RWPE1 (cell line): ENCODE data around the gene PALLD.

ENCODE experiments used
- CTCF ChIA-PET: fragments of 350-600 bp; sonication (Branson Sonifier 250); formaldehyde crosslinking; extraction: SDS; loops from one replicate; lab custom pipeline; 2021; lab: Yijun Ruan, JAX
- POLR2A ChIA-PET: fragments of 400-600 bp; formaldehyde crosslinking; extraction: SDS; loops from one replicate; lab custom pipeline; 2020; ENCODE audit warnings: antibody characterized with exemption; ENCODE audit not compliant: low non-redundant PET; lab: Yijun Ruan, JAX
- DNase-seq: peaks from one replicate; pipeline ENCODE4 v3.0.0; 2012; ENCODE audit warnings: low spot score
- H3K27ac ChIP-seq: fragments of 450-650 bp; 2 replicates; pipeline ENCODE4 v1.5.1; 2017
- TF ChIP-seq, protein P1 (sequence below): fragments of 450-650 bp; conservative IDR thresholded peaks from 2 replicates; pipeline ENCODE4 v1.5.1; 2017; ENCODE audit warnings: low read depth, mild to moderate bottlenecking

The PALLD gene

DNA sequence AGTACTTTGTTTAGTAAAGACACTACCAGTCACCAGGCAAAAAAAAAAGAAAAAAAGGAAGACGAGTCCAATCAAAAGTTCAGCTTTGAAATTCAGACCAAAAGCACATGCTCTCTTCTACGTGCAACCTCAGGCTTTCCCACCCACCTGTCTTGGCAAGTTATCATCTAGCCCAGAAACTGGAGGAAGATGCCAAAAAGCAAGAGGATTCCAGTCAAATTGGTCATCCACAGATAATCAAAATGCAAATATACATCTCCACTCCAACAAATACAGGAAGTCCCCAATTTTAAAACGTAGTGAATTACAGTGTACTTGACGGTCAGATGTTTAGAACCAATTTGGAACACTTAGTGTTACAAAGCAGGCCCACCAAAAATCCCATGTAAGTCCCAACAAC is 96.5 kb downstream of the PALLD start:
- ChIA-PET POLR2A (no interaction called here), CTCF (interaction anchor here (0.6 to 0.7 kb wide), 3 partner anchors 22 to 287 kb away, joined by 3 to 5 read pairs (median 3); no protein-coding TSS in a partner anchor)
- TF ChIP-seq, protein P1, sequence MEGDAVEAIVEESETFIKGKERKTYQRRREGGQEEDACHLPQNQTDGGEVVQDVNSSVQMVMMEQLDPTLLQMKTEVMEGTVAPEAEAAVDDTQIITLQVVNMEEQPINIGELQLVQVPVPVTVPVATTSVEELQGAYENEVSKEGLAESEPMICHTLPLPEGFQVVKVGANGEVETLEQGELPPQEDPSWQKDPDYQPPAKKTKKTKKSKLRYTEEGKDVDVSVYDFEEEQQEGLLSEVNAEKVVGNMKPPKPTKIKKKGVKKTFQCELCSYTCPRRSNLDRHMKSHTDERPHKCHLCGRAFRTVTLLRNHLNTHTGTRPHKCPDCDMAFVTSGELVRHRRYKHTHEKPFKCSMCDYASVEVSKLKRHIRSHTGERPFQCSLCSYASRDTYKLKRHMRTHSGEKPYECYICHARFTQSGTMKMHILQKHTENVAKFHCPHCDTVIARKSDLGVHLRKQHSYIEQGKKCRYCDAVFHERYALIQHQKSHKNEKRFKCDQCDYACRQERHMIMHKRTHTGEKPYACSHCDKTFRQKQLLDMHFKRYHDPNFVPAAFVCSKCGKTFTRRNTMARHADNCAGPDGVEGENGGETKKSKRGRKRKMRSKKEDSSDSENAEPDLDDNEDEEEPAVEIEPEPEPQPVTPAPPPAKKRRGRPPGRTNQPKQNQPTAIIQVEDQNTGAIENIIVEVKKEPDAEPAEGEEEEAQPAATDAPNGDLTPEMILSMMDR, result no peak
- DNase-seq, result no peak
- H3K27ac ChIP-seq, result no peak overlapping the region

DNA sequence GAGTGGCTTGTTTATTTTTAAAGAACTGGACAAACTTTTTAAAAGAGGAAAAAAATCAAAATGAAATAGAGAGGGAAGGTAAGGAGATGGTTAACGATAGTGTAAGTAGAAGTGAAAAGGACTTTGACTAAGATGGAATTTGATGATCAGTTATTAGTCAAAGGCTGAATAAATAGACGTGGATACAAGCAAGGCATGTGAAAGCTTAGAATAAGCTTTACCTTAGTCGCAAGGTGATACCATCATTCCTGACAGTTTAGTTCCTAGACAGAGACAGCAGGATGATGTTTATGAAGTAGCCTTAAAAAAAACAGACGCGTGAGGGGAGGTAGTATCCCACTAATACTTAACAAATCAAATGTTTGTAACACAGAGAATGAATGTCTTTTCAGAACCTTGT is 97.3 kb downstream of the PALLD start:
- no peak overlapping the region for H3K27ac ChIP-seq
- ChIA-PET POLR2A (interaction anchor here (0.6 kb wide), 1 partner anchor 223 kb away, joined by 3 read pairs; no protein-coding TSS in a partner anchor), CTCF (no interaction called here)
- TF ChIP-seq, protein P1, result no peak
- no peak for DNase-seq

DNA sequence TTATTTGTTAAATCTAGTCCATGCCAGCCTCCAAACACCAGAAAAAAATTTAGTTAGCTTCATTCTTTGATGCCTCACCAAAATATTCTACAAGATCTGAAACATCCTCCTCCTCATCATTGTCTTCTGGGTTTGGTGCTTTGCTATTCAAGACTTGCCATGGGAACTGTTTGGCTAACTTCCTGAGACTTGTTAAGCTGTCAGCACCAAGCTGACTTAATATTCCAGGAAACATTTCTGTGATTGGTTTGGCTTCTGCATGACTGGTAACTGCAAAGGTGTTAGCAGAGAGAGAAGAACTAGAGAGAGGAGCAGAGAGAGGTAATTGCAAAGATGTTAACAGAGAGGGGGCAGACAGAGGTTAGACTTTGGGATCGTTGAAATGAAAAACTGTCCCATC is 101.3 kb downstream of the PALLD start:
- ChIA-PET POLR2A (no interaction called here), CTCF (no interaction called here)
- TF ChIP-seq, protein P1, result no peak
- no peak overlapping the region for H3K27ac ChIP-seq
- DNase-seq, result no peak

DNA sequence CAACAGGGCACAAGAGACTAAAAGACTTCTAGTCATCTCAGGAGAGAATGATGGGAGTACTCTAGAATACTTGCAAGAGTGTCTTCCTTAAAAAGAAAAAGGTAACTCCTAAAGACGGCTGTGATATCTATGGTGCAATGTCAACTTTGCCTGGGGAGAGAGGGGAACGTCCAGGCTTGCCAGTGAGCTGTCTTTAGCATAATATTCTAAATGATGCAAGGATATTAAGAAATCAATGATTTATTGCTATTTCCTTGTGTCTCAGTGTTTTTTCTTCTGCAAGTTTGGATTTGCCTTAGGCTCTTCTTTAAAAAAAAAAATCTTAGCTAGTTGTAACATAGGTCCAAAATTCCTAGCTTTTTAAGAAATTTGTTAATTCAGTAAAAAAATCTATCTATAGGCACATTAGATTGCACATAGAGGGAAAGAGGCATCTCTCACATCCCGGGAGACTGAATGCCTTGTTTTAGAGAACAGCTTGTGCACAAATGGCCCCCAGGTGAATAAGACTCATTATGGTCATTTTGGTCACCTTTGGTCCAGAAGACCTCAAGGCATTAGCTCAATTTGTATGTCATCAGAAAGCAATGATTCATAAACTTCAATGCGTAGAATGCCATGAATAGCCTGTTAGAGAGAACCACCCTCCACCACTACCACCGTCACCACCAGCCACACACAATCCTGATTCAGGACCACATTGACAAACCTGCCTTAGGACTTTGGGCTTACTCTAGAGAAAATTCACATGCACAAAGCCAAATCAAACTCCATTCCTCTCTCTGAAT is 104.1 kb downstream of the PALLD start:
- CTCF ChIA-PET, result interaction anchor here (0.6 to 0.8 kb wide), 4 partner anchors 10 to 206 kb away, joined by 4 read pairs; no protein-coding TSS in a partner anchor
- no peak overlapping the region for H3K27ac ChIP-seq
- peak; percentile 86 for DNase-seq
- TF ChIP-seq, protein P1, result no peak
- POLR2A ChIA-PET, result no interaction called here

DNA sequence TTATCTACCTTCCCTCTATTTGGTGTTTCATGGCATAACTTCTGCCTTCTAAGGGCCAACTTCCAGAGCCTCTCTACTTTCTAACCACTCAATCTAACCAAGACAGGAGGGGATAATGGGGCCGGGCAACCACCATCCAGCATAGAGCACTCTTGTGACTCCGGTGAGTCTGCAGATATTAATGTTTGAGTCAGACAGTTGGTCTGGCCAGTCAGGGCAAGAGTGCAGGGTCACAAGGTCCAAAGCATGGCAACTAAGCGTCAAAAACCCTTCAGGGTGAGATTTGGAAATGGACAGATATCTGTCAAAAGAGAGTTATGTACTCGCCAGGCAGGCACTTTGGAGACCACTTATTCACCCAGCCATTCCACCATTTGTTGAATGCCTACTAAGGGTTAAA is 105.0 kb downstream of the PALLD start:
- CTCF ChIA-PET, result interaction anchor here (0.5 to 0.8 kb wide), 2 partner anchors 16 to 163 kb away, joined by 4 read pairs; no protein-coding TSS in a partner anchor
- TF ChIP-seq, protein P1, result no peak
- peak overlapping the region; percentile 63; the same call in 1 of the 2 replicates for H3K27ac ChIP-seq
- DNase-seq, result no peak
- POLR2A ChIA-PET, result no interaction called here

DNA sequence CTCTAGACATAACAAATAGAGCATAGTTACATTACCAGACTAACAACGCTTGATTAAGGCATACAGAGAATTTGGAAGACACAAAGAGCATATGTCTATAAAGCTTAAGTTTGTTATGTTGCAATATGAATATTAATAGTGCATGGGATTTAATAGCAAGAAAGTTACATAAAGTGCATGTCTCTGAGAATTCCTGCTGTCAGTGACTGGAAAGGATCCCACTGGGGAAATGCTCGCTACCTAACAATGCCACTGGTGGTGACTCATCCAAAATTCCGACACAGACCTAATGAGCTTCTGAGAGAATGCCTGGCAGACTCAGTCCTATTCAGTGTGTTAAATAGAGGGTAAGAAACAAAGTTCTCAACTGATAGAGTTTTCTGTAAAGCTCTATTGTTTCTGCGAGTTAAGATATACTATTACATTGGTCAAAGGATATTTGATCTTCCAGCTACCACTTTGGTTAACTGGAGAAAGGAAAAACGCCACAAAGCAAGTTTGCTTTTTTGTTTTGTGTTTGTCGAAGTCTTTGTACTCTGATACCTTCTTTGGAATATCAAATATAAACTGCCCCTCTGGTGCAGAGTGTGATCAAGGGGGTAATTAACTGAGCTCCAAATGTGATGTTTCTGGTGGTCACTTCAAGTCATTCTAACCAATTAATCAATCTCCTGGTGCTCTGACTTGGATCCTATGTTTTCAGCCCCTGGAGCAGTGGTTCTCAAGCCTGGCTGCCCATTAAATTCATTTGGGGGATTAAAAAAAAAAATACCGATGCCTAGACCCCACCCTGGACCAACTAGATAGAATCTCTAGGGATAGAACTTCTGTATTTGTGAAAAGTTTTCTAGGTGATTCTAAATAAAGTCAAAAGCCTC is 107.9 kb downstream of the PALLD start:
- ChIA-PET POLR2A (no interaction called here), CTCF (interaction anchor here (0.7 kb wide), 1 partner anchor 17 kb away, joined by 3 read pairs; no protein-coding TSS in a partner anchor)
- TF ChIP-seq, protein P1, result no peak
- H3K27ac ChIP-seq, result no peak overlapping the region
- peak; percentile 72 for DNase-seq
